ENCODE measurements around the gene DNAH12.
"Not testable (repeated sequence)": the region's sequence is repeated elsewhere in the genome, so short reads cannot be mapped to it uniquely, and the experiment has no call there.

DNAH12 gene

DNA sequence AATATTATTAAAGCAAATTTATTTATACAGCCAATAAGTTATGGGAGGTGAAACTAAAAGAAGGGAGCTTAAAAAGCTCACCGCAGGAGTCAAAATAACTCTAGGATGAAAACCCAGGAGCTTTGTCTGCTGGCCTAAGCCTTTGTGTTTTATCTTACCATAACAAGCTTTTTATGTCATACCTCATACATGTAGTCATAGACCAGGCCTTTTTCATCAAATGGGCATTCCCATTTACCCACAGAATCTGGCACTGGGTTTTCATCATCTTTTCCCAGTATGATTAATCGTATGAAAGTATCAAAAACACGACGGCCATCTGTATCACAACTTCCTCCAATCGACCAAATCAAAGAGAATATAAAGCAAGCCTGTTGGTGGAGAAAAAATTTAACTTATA, 122.8 kb downstream of the DNAH12 start:
- no peak for DNase-seq (ENCODE audit: low read depth in 2 of 2)

- DNase-seq (ENCODE audit: low read depth in 2 of 2): no peak
Observed at GRCh38 chr3:57420001-57420400, 124.1 kb downstream of the DNAH12 start.

DNA sequence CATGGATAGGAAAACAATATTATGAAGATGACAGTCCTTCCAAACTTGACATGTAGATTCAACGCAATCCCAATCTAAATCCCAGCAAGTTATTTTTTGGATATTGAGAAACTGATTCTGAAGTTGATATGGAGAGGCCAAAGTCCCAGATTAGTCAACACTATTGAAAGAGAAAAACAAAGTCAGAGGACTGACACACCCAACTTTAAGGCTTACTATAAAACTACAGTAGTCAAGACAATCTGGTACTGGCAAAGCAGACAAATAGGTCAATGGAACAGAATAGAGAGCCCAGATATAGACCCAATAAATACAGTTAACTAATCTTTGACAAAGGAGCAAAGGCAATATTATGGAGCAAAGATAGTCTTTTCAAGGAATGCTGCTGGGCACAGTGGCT, 132.4 kb downstream of the DNAH12 start:
- DNase-seq (ENCODE audit: low read depth in 2 of 2): no peak

DNA sequence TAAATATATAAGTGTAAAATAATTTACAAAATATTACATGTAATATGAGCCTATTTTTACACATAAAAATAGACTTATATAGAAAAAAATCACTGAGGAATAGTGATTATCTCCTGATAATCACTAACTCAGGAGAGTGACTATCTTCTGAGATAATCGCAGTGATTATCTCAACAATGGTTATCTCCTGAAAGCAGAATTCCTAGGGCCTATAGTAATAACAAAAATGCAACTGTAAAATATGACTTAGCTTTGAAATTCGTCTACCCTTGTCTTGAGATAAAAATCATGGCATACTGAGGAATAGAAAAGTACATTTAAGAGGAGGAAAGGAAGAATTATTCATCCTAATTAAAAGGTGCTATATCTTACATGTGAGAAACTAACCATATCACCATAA, 134.7 kb downstream of the DNAH12 start:
- DNase-seq (ENCODE audit: low read depth in 2 of 2): no peak

DNA sequence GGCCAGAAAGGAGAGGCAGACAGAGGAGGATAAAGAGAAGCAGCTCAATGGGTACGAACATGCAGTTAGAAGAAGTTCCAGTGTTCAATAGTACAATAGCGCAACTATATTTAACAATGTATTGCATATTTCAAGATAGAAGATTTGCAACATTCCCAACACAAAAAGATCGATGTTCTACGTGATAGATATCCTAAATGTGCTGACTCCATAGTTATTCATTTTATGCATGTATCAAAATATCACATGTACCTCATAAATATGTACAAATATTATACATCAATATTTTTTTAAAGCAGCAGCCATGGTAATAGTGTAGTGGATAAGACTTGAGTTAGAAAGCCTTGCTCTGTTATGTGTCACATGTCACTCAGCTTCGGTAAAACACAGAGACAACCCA, 141.5 kb downstream of the DNAH12 start:
- no peak for DNase-seq (ENCODE audit: low read depth in 2 of 2)

GRCh38 chr3:57397175-57398026, 146.7 kb downstream of the DNAH12 start:
- peak; percentile 17 to 20 for DNase-seq (ENCODE audit: low read depth in 2 of 2)

- DNase-seq (ENCODE audit: low read depth in 2 of 2): no peak
Observed at GRCh38 chr3:57393977-57394376, 150.2 kb downstream of the DNAH12 start.

DNA sequence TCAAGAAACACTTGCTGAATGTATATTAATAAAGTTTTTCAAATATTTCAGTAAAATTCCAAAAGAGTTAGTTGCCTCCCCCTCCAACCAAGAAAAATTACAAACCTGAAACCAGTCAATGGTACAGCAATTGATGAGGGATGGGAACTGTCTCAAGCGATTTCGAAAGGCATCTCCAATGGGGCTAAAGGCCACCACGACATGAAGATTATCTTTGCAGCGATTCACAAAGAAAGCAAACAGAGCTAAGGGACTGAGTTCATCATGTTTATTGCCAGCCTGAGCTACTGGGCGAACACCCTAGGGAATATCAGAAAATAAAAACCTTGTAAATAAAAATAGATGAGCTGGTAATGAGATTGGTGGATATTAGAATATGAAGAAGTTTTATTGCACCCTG, 152.4 kb downstream of the DNAH12 start:
- no peak for DNase-seq (ENCODE audit: low read depth in 2 of 2)

DNA sequence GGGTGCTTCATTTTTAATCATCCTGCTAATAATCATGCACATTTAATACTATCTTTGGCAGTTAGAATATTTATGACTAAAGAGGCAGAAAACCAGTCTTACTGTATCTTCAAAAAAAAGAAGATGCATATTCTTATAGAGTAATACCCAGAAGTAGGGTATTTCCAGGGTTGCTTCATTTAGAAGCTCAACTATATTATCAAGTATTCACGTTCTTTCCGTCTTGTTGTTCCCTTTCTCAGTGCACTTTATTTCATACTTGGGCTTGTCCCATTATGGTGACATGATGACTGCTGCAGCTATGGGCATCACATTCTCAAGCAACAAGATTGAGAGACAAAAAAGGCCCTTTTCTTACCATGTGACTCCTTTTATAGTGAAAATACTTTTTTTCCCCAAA, 154.9 kb downstream of the DNAH12 start:
- DNase-seq (ENCODE audit: low read depth in 2 of 2): no peak

DNA sequence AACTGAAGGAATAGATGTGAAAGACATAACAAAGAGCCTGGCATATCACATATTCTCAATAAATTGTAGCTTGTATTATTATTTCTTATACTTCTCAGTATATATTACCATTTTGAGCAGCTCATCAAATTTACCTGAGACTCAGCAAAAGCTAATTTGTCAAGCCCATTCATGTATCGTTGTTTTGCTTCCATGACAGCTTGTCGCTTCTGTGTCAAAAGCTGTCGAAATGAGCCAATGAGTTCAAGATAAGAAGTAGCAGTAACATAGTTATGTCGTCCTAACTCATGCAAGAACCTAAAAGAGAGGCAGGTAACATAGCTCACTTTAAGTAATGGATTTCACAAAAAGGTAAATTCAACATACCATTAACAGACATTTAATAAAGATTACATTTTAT, 157.8 kb downstream of the DNAH12 start:
- no peak for DNase-seq (ENCODE audit: low read depth in 2 of 2)

DNA sequence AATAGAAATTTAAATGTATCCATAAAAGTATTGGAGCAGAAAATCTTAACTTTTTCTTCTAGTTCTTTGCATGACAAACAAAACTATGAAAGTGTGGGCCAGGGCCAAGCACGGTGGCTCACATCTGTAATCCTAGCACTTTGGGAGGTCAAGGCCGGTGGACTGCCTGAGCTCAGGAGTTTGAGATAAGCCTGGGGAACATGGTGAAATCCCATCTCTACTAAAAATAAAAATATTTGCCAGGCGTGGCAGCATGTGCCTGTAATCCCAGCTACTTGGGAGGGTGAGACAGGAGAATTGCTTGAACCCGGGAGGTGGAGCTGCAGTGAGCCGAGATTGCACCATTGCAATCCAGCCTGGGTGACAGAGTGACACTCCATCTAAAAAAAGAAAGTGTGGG, 158.6 kb downstream of the DNAH12 start:
- DNase-seq (ENCODE audit: low read depth in 2 of 2): no peak

DNA sequence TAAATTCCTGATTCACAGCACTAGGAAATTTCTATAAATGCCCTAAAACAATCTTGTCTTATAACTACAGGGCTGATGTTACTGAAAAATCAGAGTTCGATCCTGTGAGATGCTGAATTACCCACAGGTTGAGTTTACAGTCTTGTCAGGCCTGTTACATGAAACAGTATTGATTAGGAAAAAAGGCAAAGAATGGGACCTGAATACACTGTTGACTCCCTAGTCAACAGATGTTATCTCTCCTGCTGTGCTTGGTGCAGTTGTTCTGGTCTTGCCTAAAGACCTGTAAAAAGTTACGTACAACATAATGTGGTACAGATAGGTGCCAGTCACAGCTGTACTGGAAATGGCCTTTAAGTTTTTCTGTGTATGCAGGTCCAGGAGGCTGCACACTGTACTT, 160.3 kb downstream of the DNAH12 start:
- DNase-seq (ENCODE audit: low read depth in 2 of 2): no peak

DNA sequence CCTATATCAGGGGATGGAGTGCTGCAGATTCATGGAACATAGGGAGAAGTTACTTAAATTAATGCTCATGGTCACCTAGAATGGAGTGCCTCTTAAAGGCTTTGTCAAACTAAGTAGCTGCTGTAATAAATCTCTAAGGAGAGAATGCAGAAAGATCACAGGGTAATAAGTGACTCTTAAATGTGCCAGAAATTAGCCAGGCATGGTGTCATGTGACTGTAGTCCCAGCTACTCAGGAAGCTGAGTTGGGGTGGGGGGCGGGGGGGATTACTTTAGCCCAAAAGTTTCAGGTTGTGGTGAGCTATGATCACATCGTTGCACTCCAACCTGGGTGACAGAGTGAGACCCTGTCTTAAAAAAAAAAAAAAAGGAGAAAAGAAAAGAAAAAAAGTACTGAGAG, 160.7 kb downstream of the DNAH12 start:
- DNase-seq (ENCODE audit: low read depth in 2 of 2): no peak

GRCh38 chr3:57382933-57383332, 161.2 kb downstream of the DNAH12 start:
- no peak for DNase-seq (ENCODE audit: low read depth in 2 of 2)

GRCh38 chr3:57370341-57370740, 173.8 kb downstream of the DNAH12 start:
- no peak for DNase-seq (ENCODE audit: low read depth in 2 of 2)

- DNase-seq (ENCODE audit: low read depth in 2 of 2): not testable (repeated sequence)
Observed at GRCh38 chr3:57365089-57365488, 179.1 kb downstream of the DNAH12 start.

DNA sequence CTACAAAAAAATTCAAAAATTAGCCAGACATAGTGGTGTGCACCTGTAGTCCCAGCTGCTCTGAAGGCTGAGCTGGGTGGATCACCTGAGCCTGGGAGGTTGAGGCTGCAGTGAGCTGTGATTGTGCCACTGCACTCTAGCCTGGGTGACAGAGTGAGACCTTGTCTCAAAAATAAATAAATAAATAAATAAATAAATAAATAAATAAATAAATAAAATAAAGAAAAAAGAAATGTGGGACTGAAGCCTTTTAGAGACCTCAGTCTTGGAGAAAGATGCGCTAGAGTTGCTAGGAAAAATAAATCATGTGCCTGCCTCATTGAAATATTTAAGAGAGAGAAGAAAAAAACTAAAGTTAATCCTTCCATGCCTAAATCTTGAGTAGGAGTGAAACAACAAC, 187.9 kb downstream of the DNAH12 start:
- not testable (repeated sequence) for DNase-seq (ENCODE audit: low read depth in 2 of 2)

DNA sequence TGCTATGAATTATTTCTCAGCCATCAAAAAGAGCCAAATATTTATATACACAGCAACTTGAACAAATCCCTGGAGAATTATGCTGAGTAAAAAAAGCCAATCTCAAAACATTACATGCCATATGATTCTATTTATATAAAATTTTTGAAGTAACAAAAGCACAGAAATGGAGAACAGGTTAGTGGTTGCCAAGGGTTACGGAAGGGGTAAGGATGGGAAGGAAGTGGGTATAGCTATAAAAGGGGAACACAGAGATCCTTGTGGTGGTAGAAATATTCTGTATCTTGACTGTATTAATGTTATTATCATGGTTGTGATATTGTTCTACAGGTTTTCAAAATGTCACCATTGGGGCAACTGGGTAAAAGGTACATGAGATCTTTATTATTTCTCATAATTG, 189.4 kb downstream of the DNAH12 start:
- no peak for DNase-seq (ENCODE audit: low read depth in 2 of 2)

GRCh38 chr3:57350271-57350670, 193.9 kb downstream of the DNAH12 start:
- no peak for DNase-seq (ENCODE audit: low read depth in 2 of 2)

DNA sequence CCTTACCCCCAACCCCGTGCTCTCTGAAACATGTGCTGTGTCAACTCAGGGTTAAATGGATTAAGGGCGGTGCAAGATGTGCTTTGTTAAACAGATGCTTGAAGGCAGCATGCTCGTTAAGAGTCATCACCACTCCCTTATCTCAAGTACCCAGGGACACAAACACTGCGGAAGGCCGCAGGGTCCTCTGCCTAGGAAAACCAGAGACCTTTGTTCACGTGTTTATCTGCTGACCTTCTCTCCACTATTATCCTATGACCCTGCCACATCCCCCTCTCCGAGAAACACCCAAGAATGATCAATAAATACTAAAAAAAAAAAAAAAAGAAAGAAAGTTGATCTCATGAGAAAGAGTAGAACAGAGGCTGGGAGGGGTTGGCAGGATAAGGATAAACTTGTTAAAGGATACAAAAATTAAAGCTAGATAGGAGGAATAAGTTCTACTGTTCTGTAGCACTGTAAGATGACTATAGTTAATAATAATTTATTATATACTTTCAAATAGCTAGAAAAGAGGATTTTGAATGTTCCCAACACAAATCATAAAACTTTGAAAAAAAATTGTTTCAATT, 205.0 kb downstream of the DNAH12 start:
- DNase-seq (ENCODE audit: low read depth in 2 of 2): not testable (repeated sequence)

- not testable (repeated sequence) for DNase-seq (ENCODE audit: low read depth in 2 of 2)
Observed at GRCh38 chr3:57338272-57339070, 205.7 kb downstream of the DNAH12 start.

- no peak for DNase-seq (ENCODE audit: low read depth in 2 of 2)
Observed at GRCh38 chr3:57335283-57335938, 208.7 kb downstream of the DNAH12 start.

Measured in stimulated activated CD8-positive, alpha-beta memory T cell treated with anti-CD3 and anti-CD28 coated beads, Interleukin-15, amount 100 ng/mL, for 48 hours (primary cell).